ENCODE measurements around the gene LCN12. TPM values are rescaled to one million over a fixed set of nuclear protein-coding genes. Genes with fewer than 3 reads are reported as not detected.

The LCN12 gene
- total RNA-seq, 4 donors from 2014 or later: not detected

DNA sequence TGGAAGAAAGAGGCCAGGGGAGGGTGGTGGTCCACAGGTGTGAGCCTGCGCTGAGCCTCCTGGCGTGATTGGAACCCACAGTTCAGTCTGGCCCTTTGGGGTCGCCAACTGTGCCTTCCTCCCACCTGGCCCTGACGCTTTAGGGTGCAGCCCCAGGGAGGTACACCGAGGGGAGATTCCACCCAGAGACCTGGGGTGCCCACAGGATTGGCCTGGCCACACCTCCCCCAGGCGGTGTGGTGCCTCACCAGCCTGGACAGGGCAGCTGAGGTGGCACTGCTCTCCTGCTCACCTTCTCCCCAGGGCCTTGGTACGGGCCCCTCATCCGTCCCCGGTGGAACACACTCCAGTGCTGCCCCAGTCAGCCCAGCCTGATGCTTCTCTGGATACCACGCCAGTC lies 45.3 kb downstream of the LCN12 start:
- Histone ChIP-seq H3K36me3 (peaks cover 4 to 18% (median 14%) of the 10 kb centered on the region in 4 donors), H3K27me3 (peaks cover 0 to 60% (median 14%) of the 10 kb centered on the region in 4 donors), H3K4me3 (no peak overlapping the region), H3K9me3 (no peaks in the 10 kb centered on the region), H3K4me1 (peaks cover 27 to 48% (median 43%) of the 10 kb centered on the region in 4 donors), H3K27ac (replicated peaks in 1 of 4) (no peak overlapping the region)
- TF ChIP-seq POLR2AphosphoS5 (IDR thresholded peaks at IDR 0.05) (no peak), EP300 (IDR thresholded peaks at IDR 0.05) (no peak), POLR2A (IDR thresholded peaks at IDR 0.05; ENCODE audit: low read depth) (no peak)
- TF ChIP-seq, protein P1, sequence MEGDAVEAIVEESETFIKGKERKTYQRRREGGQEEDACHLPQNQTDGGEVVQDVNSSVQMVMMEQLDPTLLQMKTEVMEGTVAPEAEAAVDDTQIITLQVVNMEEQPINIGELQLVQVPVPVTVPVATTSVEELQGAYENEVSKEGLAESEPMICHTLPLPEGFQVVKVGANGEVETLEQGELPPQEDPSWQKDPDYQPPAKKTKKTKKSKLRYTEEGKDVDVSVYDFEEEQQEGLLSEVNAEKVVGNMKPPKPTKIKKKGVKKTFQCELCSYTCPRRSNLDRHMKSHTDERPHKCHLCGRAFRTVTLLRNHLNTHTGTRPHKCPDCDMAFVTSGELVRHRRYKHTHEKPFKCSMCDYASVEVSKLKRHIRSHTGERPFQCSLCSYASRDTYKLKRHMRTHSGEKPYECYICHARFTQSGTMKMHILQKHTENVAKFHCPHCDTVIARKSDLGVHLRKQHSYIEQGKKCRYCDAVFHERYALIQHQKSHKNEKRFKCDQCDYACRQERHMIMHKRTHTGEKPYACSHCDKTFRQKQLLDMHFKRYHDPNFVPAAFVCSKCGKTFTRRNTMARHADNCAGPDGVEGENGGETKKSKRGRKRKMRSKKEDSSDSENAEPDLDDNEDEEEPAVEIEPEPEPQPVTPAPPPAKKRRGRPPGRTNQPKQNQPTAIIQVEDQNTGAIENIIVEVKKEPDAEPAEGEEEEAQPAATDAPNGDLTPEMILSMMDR (IDR thresholded peaks at IDR 0.05): no peak
- 91% methylated on average over 7 of the region's 10 CpGs for WGBS
- intact Hi-C loops (cut with DNase I): no loop called here
- DNase-seq (ENCODE audit: extremely low spot score): no peak

DNA sequence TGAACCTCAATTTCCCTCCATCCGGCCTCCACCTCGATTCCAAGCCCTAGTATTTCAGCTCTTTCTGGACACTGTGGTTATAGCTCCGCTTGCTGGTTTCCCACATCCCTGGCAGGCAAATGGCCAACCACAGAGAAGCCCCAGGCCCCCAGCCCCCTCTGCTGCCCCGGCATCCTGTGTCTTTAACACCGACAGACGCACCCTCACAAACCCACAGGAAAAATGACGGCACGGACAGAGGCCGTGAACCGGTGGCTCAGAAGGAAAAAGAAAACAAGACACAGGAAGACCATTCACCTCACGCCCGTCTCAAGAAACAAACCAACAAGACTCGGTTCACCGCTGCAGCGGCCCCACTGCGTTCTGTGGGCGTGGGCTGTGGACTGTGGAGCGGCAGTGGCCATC lies 45.8 kb downstream of the LCN12 start:
- peaks cover 26 to 43% (median 39%) of the 10 kb centered on the region in 4 donors for H3K4me1 ChIP-seq
- WGBS: 43% methylated on average over 18 of the region's 18 CpGs
- no peak overlapping the region for H3K4me3 ChIP-seq
- H3K9me3 ChIP-seq: no peaks in the 10 kb centered on the region
- no peak overlapping the region for H3K27ac ChIP-seq (replicated peaks in 1 of 4)
- DNase-seq (ENCODE audit: extremely low spot score): no peak
- intact Hi-C loops (cut with DNase I): no loop called here
- H3K27me3 ChIP-seq: peaks cover 0 to 59% (median 14%) of the 10 kb centered on the region in 4 donors
- TF ChIP-seq, protein P1 (IDR thresholded peaks at IDR 0.05): no peak
- TF ChIP-seq POLR2A (IDR thresholded peaks at IDR 0.05; ENCODE audit: low read depth): no peak
- H3K36me3 ChIP-seq: peaks cover 4 to 18% (median 14%) of the 10 kb centered on the region in 4 donors

DNA sequence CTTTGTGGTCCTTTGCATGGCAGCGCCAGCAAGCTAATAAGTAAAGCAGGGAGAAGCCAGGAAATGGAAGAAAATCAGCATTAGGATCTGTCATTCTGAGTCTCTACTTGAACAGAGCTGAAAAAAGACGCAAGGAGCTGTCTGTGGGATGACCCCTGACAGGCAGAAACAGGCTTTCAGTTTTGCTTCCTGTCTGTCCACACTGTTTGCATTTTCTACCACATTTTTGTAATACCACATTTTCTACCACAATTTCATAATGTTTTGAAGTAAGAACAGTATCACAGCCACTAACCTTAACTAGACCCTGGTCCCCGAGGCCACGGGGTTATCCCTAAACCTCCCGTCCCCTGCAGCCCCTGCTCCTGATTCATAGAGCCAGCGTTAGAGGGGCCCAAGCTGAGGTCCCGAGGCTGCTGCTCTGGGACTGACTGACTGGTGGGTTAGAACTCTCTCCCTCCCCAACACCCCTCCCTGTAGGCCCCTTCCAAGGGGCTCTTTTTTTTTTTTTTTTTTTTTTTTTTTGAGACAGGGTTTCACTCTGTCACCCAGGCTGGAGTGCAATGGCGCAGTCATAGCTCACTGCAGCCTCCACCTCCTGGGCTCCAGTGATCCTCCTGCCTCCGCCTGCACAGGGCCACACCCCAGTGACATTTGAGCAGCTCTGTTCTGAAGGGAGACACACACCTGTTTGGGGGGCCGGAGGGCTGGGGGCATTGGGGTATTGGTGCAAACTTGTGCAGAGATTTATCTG lies 48.3 kb downstream of the LCN12 start:
- Histone ChIP-seq H3K36me3 (no peaks in the 10 kb centered on the region), H3K4me1 (peaks cover 14 to 19% (median 17%) of the 10 kb centered on the region in 4 donors), H3K27me3 (peaks cover 0 to 34% (median 8%) of the 10 kb centered on the region in 4 donors), H3K9me3 (peaks cover 0 to 3% (median 0%) of the 10 kb centered on the region in 4 donors), H3K4me3 (no peak overlapping the region), H3K27ac (replicated peaks in 1 of 4) (no peak overlapping the region)
- intact Hi-C loops (cut with DNase I): no loop called here
- TF ChIP-seq, protein P1 (IDR thresholded peaks at IDR 0.05): no peak
- no peak for TF ChIP-seq POLR2A (IDR thresholded peaks at IDR 0.05; ENCODE audit: low read depth)
- no peak for TF ChIP-seq EP300 (IDR thresholded peaks at IDR 0.05)
- TF ChIP-seq POLR2AphosphoS5 (IDR thresholded peaks at IDR 0.05): no peak
- 72% methylated on average over 10 of the region's 10 CpGs for WGBS
- no peak for DNase-seq (ENCODE audit: extremely low spot score)

DNA sequence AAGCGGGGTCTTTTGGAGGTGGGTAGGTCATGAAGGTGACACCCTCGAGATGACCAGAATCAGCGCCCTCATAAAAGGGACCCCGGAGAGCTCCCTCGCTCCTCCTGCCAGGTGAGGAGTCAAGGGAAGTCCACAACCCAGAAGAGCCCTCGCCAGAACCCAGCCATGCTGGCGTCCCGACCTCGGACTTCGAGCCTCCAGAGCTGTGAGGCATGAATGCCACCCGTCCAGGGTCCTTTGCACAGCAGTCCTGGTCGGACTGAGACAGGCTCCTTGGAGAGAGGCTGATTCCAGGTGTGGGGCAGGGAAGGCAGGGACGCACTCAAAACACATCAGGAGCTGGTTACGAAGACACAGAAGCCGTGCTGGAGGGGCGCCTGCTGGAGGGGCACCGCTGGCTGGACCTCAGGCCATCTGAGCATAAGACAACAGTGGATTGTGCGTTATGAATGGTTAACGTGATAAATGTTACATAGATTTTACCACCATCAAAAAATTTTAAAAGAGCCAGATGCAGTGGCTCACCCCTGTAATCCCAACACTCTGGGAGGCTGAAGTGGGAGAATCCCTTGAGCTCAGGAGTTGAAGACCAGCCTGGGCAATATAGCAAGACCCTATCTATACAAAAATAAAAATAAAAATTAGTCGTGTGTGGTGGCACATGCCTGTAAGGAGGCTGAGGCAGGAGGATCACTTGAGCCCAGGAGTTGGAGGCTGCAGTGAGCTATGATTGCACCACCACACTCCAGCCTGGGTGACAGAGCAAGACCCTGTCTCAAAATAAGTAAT lies 50.0 kb downstream of the LCN12 start:
- Histone ChIP-seq H3K4me3 (no peak overlapping the region), H3K4me1 (peaks cover 0 to 4% (median 2%) of the 10 kb centered on the region in 4 donors), H3K27me3 (peaks cover 0 to 17% (median under 1%) of the 10 kb centered on the region in 4 donors), H3K27ac (replicated peaks in 1 of 4) (no peak overlapping the region), H3K36me3 (no peaks in the 10 kb centered on the region), H3K9me3 (peaks cover 0 to 3% (median 0%) of the 10 kb centered on the region in 4 donors)
- DNase-seq (ENCODE audit: extremely low spot score): no peak
- 85% methylated on average over 20 of the region's 20 CpGs for WGBS
- intact Hi-C loops (cut with DNase I): no loop called here
- TF ChIP-seq, protein P1 (IDR thresholded peaks at IDR 0.05): no peak
- TF ChIP-seq POLR2AphosphoS5 (IDR thresholded peaks at IDR 0.05) (no peak), EP300 (IDR thresholded peaks at IDR 0.05) (no peak), POLR2A (IDR thresholded peaks at IDR 0.05; ENCODE audit: low read depth) (no peak)
